Measurements from ENCODE around the gene UBL5.
A peak's percentile ranks its signal among the peaks of the same experiment; 100 is the strongest.
"Not testable (repeated sequence)": the region's sequence is repeated elsewhere in the genome, so short reads cannot be mapped to it uniquely, and the experiment has no call there.

Gene UBL5

GRCh38 chr19:9818175-9818733 lies 9.5 kb upstream of the UBL5 start:
- DNase-seq: peak; percentile 66

GRCh38 chr19:9818734-9819595 lies 8.8 kb upstream of the UBL5 start, which contains the start of gene FBXL12:
TSS of gene FBXL12 (minus strand) at chr19:9819079. CDS start at chr19:9818813, 266 bp downstream.
- peak; percentile 100 for DNase-seq

GRCh38 chr19:9819596-9819909 lies 8.2 kb upstream of the UBL5 start:
- no peak for DNase-seq

GRCh38 chr19:9820034-9820433 lies 7.7 kb upstream of the UBL5 start:
- DNase-seq: not testable (repeated sequence)

- no peak for DNase-seq
Observed at GRCh38 chr19:9823816-9824215, 3.9 kb upstream of the UBL5 start.

- no peak for DNase-seq
Observed at GRCh38 chr19:9828551-9829063, 889 bp downstream of the UBL5 start.

- no peak for DNase-seq
Observed at GRCh38 chr19:9834307-9834725, 6.6 kb downstream of the UBL5 start.

- peak; percentile 100 for DNase-seq
Observed at GRCh38 chr19:9834726-9835506, 7.2 kb downstream of the UBL5 start, which contains the start of gene PIN1. TSS of gene PIN1 (plus strand) at chr19:9835318. CDS start at chr19:9835345, 27 bp downstream.

GRCh38 chr19:9835507-9835949 lies 7.8 kb downstream of the UBL5 start:
- no peak for DNase-seq

- no peak for DNase-seq
Observed at GRCh38 chr19:9836021-9836420, 8.3 kb downstream of the UBL5 start.

- DNase-seq: no peak
Observed at GRCh38 chr19:9838324-9838723, 10.6 kb downstream of the UBL5 start.

GRCh38 chr19:9839415-9839814 lies 11.7 kb downstream of the UBL5 start:
- DNase-seq: no peak

GRCh38 chr19:9842834-9843625 lies 15.3 kb downstream of the UBL5 start:
- no peak for DNase-seq

- not testable (repeated sequence) for DNase-seq
Observed at GRCh38 chr19:9843626-9844273, 16.0 kb downstream of the UBL5 start.

- peak; percentile 63 for DNase-seq
Observed at GRCh38 chr19:9847087-9847671, 19.5 kb downstream of the UBL5 start.

GRCh38 chr19:9848060-9848459 lies 20.3 kb downstream of the UBL5 start:
- DNase-seq: peak; percentile 76

GRCh38 chr19:9848762-9849161 lies 21.0 kb downstream of the UBL5 start:
- no peak for DNase-seq

GRCh38 chr19:9849791-9850190 lies 22.1 kb downstream of the UBL5 start:
- DNase-seq: no peak

- DNase-seq: no peak
Observed at GRCh38 chr19:9850235-9850959, 22.7 kb downstream of the UBL5 start.

GRCh38 chr19:9854282-9854846 lies 26.6 kb downstream of the UBL5 start:
- no peak for DNase-seq

Data from CD4-positive, alpha-beta T cell treated with Interleukin-17A for 4 hours (primary cell).